ENCODE data around the gene UBE2E1. TPM values are rescaled to one million over a fixed set of nuclear protein-coding genes. Genes with fewer than 3 reads are reported as not detected.

UBE2E1 gene
- polyA plus RNA-seq, 3 donors, result 142 to 162 (median 142) TPM

- DNase-seq (ENCODE audit: extremely low read depth in 1 of 11, low read depth in 9 of 11, low spot score in 4 of 11), result no peak
Observed at GRCh38 chr3:23921052-23921511, 115.3 kb downstream of the UBE2E1 start.

GRCh38 chr3:23923786-23924185 is 118.0 kb downstream of the UBE2E1 start:
- peak in 7 of 11 donors; percentile 26 to 70 (median 61) for DNase-seq (ENCODE audit: extremely low read depth in 1 of 11, low read depth in 9 of 11, low spot score in 4 of 11)

- no peak for DNase-seq (ENCODE audit: extremely low read depth in 1 of 11, low read depth in 9 of 11, low spot score in 4 of 11)
Observed at GRCh38 chr3:23926246-23926645, 120.5 kb downstream of the UBE2E1 start.

GRCh38 chr3:23926736-23927135 is 121.0 kb downstream of the UBE2E1 start:
- DNase-seq (ENCODE audit: extremely low read depth in 1 of 11, low read depth in 9 of 11, low spot score in 4 of 11), result no peak

- DNase-seq (ENCODE audit: extremely low read depth in 1 of 11, low read depth in 9 of 11, low spot score in 4 of 11), result no peak
Observed at GRCh38 chr3:23928524-23928923, 122.8 kb downstream of the UBE2E1 start.

GRCh38 chr3:23931597-23931996 is 125.8 kb downstream of the UBE2E1 start:
- no peak for DNase-seq (ENCODE audit: extremely low read depth in 1 of 11, low read depth in 9 of 11, low spot score in 4 of 11)

GRCh38 chr3:23932571-23932970 is 126.8 kb downstream of the UBE2E1 start:
- no peak for DNase-seq (ENCODE audit: extremely low read depth in 1 of 11, low read depth in 9 of 11, low spot score in 4 of 11)

- DNase-seq (ENCODE audit: extremely low read depth in 1 of 11, low read depth in 9 of 11, low spot score in 4 of 11), result no peak
Observed at GRCh38 chr3:23934253-23934652, 128.5 kb downstream of the UBE2E1 start.

GRCh38 chr3:23937296-23937695 is 131.5 kb downstream of the UBE2E1 start:
- DNase-seq (ENCODE audit: extremely low read depth in 1 of 11, low read depth in 9 of 11, low spot score in 4 of 11), result no peak

GRCh38 chr3:23938688-23939087 is 132.9 kb downstream of the UBE2E1 start:
- no peak for DNase-seq (ENCODE audit: extremely low read depth in 1 of 11, low read depth in 9 of 11, low spot score in 4 of 11)

GRCh38 chr3:23940775-23941174 is 135.0 kb downstream of the UBE2E1 start:
- no peak for DNase-seq (ENCODE audit: extremely low read depth in 1 of 11, low read depth in 9 of 11, low spot score in 4 of 11)

Other genes starting within 250 kb of the UBE2E1 start
- gene NKIRAS1, start 111.0 kb downstream of the UBE2E1 start, polyA plus RNA-seq (ENCODE audit: insufficient read length in 3 of 3), result 10 to 100 TPM; 14.7 to 21.9 (median 18.9) TPM
- gene RPL15, start 111.2 kb downstream of the UBE2E1 start, polyA plus RNA-seq (ENCODE audit: insufficient read length in 3 of 3), result 1,000 to 10,000 TPM; 2,084 to 2,341 (median 2,104) TPM
- gene NR1D2, start 139.3 kb downstream of the UBE2E1 start, polyA plus RNA-seq (ENCODE audit: insufficient read length in 3 of 3), result 10 to 100 TPM; 35.5 to 45.4 (median 40.8) TPM

All from renal cortex interstitium (tissue), 11 donors.